HG02610 (cell line): ENCODE data around the gene NR3C2.

Experiments used
- ATAC-seq: cut with Tn5 transposase; IDR thresholded peaks from one replicate; pipeline ENCODE4 v1.9.1; 2021; ENCODE audit warnings: mild to moderate bottlenecking, moderate library complexity; ENCODE audit not compliant: unreplicated experiment

The NR3C2 gene

GRCh38 chr4:148315049-148315448 is 127.2 kb downstream of the NR3C2 start:
- ATAC-seq = no peak

- ATAC-seq = no peak
These were observed 129.2 kb downstream of the NR3C2 start for GRCh38 chr4:148312956-148313490.

GRCh38 chr4:148311526-148311925 is 130.7 kb downstream of the NR3C2 start:
- no peak for ATAC-seq

- no peak for ATAC-seq
These were observed 131.5 kb downstream of the NR3C2 start for GRCh38 chr4:148310756-148311155.

GRCh38 chr4:148305751-148306150 is 136.5 kb downstream of the NR3C2 start:
- no peak for ATAC-seq

GRCh38 chr4:148302416-148302815 is 139.8 kb downstream of the NR3C2 start:
- ATAC-seq = no peak

GRCh38 chr4:148300877-148301276 is 141.3 kb downstream of the NR3C2 start:
- no peak for ATAC-seq

- no peak for ATAC-seq
These were observed 142.9 kb downstream of the NR3C2 start for GRCh38 chr4:148299337-148299736.

- no peak for ATAC-seq
These were observed 145.7 kb downstream of the NR3C2 start for GRCh38 chr4:148296498-148296897.

GRCh38 chr4:148295642-148296041 is 146.6 kb downstream of the NR3C2 start:
- no peak for ATAC-seq

- ATAC-seq = no peak
These were observed 148.6 kb downstream of the NR3C2 start for GRCh38 chr4:148293571-148293970.

- no peak for ATAC-seq
These were observed 149.5 kb downstream of the NR3C2 start for GRCh38 chr4:148292686-148293085.

- ATAC-seq = no peak
These were observed 152.5 kb downstream of the NR3C2 start for GRCh38 chr4:148289740-148290139.

GRCh38 chr4:148288448-148288847 is 153.8 kb downstream of the NR3C2 start:
- no peak for ATAC-seq

GRCh38 chr4:148287111-148287510 is 155.1 kb downstream of the NR3C2 start:
- no peak for ATAC-seq

GRCh38 chr4:148286012-148286411 is 156.2 kb downstream of the NR3C2 start:
- ATAC-seq = no peak

- no peak for ATAC-seq
These were observed 158.5 kb downstream of the NR3C2 start for GRCh38 chr4:148283665-148284064.

GRCh38 chr4:148278310-148278709 is 163.9 kb downstream of the NR3C2 start:
- no peak for ATAC-seq

- no peak for ATAC-seq
These were observed 166.9 kb downstream of the NR3C2 start for GRCh38 chr4:148275266-148275665.

- no peak for ATAC-seq
These were observed 168.7 kb downstream of the NR3C2 start for GRCh38 chr4:148273501-148273986.

- ATAC-seq = no peak
These were observed 171.0 kb downstream of the NR3C2 start for GRCh38 chr4:148271166-148271565.

- no peak for ATAC-seq
These were observed 171.6 kb downstream of the NR3C2 start for GRCh38 chr4:148270630-148271029.

- ATAC-seq = no peak
These were observed 173.4 kb downstream of the NR3C2 start for GRCh38 chr4:148268835-148269234.
